Erythroblast (primary cell): ENCODE measurements around the gene THADA.
"Not testable (repeated sequence)": the region's sequence is repeated elsewhere in the genome, so short reads cannot be mapped to it uniquely, and the experiment has no call there.

ENCODE experiments used
- DNase-seq, 2 experiments: peaks; one replicate each; lab custom pipeline; 2025; lab: John Stamatoyannopoulos, UW
- GATA1 ChIP-seq: IDR thresholded peaks from 2 replicates; pipeline ENCODE4 v1.6.1; 2011; ENCODE audit warnings: low read depth, mild to moderate bottlenecking, control low read depth, low read length, moderate library complexity
- POLR2A ChIP-seq: IDR thresholded peaks from 2 replicates; pipeline ENCODE4 v1.6.1; 2011; ENCODE audit warnings: mild to moderate bottlenecking, low read length

The THADA gene

DNA sequence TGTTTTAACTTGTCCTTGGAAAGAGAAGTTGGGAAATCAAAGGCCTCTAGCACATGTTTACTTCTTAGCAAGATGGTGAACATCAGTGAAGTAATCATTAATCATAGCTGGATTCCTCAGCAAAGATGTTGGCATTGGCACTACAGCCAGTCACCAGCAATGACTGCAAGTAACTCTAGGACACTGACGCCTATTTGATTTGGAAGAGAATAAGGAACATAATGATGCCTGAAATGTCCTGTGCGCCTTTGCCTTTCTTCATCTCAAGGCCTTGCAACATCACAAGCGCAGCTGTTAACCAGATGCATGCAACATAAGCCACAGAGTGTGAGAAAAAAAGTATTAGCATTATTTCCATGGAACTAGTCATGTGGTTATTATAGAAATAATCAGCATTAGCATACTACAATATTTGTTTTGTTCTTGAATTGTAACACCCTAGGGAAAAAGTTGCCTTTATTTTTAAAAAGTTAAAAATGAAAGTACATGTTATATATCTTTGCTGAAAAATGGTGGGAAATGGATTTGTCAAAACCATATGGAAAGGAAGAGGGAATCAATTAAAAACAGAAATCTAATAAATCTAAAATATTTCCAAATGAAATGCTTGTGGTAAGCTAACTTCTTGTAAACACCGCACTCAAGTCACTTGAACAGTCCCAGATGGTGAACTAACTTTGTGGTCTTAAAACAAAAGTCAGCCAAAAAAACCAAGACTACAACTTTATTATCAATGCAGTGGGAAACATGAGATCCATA, 55.6 kb downstream of the THADA start:
- no peak for DNase-seq
- TF ChIP-seq POLR2A, result no peak
- TF ChIP-seq GATA1, result no peak

GRCh38 chr2:43539436-43539835, 56.4 kb downstream of the THADA start:
- DNase-seq, result no peak
- TF ChIP-seq GATA1 (no peak), POLR2A (no peak)

DNA sequence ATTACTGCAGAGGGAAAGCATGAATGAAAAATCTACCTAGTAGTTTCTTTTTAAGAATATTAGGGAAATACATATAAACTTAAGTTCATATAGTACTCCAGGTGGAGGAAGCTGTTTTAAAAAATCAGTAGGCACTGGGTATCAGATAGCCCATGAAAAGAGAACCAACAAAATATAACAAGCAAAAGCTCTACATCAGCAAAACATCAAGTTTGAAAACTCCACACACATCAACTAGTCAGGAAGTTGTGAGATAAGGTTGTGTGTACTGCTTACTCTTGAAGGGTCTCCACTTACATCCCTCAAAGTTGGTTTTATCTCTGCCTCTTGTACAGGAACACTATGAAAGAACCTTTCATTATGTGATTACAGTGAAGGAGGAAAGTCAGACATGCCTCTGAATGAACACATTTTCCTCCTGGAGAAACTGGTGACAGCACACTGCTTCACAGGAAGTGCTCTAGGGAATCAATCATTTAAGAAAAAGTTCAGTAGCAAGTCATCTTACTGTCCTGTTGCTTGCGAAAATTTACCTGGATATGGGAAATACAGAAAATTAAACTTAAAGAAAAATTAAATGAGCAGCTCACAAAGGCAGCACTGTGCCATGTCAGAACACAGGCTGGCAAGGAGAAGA, 57.7 kb downstream of the THADA start:
- TF ChIP-seq POLR2A, result no peak
- TF ChIP-seq GATA1, result no peak
- DNase-seq, result no peak

- no peak for TF ChIP-seq POLR2A
- no peak for TF ChIP-seq GATA1
- DNase-seq, result no peak
Measured at GRCh38 chr2:43537137-43537536, 58.7 kb downstream of the THADA start.

- no peak for TF ChIP-seq GATA1
- no peak for TF ChIP-seq POLR2A
- DNase-seq, result no peak
Measured at GRCh38 chr2:43534569-43534968, 61.3 kb downstream of the THADA start.

- not testable (repeated sequence) for DNase-seq
Measured at GRCh38 chr2:43532572-43532971, 63.3 kb downstream of the THADA start.

- TF ChIP-seq POLR2A, result no peak
- no peak for TF ChIP-seq GATA1
- no peak for DNase-seq
Measured at GRCh38 chr2:43531251-43531650, 64.6 kb downstream of the THADA start.

- TF ChIP-seq POLR2A, result no peak
- no peak for TF ChIP-seq GATA1
- no peak for DNase-seq
Measured at GRCh38 chr2:43526994-43527393, 68.8 kb downstream of the THADA start.

DNA sequence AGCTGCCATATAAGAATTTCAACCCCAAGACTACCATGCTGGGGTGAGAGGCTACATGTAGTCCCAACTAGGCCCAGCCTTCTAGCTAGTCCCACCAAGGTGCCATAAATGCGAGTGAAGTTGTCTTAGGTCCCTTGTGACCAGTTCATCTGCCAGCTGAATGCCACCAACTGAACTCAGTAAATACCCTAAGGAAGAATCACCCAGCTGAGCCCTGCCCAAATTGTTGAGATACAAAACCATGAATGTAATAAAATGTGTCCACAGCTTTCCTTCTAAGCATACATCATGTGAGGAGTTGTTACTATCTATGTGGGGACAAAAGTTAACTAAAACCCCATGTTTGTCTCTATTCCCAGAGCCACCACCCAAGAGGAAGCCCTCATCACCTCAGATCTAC, 70.3 kb downstream of the THADA start:
- no peak for TF ChIP-seq POLR2A
- TF ChIP-seq GATA1, result no peak

GRCh38 chr2:43524177-43524965, 71.5 kb downstream of the THADA start:
- no peak for TF ChIP-seq POLR2A
- no peak for TF ChIP-seq GATA1
- no peak for DNase-seq

More for the DNA sequence above, 70.3 kb downstream of the THADA start:
- no peak for DNase-seq

GRCh38 chr2:43522177-43522576, 73.7 kb downstream of the THADA start:
- TF ChIP-seq GATA1 (no peak), POLR2A (no peak)
- no peak for DNase-seq

DNA sequence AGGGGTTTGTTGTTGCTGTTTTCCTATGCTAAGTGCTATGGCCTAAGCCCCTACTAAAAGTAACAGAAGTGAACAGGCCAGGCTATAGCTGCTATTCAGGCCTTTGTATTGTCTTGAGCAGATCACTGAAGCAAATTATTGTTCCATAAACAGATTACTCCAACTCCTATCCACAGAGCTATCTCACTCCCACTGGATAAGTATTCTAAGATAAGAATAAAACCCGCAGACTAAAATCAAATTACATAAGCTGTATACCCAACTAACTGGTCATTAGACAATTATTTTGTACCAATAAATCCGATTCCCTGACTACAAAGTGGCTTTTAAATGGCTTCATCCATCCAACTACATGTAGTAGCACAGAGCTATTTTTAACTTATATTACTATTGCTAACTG, 74.3 kb downstream of the THADA start:
- no peak for DNase-seq
- TF ChIP-seq GATA1 (no peak), POLR2A (no peak)

- TF ChIP-seq POLR2A (no peak), GATA1 (no peak)
- no peak for DNase-seq
Measured at GRCh38 chr2:43520919-43521318, 74.9 kb downstream of the THADA start.

DNA sequence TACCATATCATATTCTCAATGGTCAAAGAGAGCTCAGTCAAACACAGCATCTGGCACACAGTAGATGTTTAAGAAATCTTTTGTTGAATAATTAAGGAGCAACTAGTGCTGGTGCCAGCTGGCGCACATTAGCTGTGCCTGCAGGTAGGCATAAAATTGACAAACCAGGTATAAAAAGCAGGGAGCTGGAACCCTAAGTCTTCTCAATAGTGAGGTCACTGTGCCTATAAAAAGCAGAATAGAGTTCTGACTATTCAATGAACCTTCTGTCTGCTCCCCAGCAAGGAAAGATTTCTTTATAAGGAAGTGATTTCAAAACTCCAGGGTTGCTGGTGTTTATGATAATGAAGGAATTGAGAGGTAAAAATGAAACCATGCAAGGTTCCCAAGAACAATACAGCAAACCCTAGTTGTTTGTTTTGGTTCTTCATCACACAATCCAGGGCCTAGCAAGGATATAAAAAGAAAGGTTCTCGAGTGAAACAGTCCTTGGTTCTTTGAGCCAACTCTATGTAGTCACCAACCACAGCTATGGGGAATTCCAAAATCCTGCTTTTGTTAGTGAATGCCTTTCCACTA, 76.1 kb downstream of the THADA start:
- TF ChIP-seq POLR2A (no peak), GATA1 (no peak)
- no peak for DNase-seq
